ENCODE data around the gene SLIT2.

SLIT2 gene

DNA sequence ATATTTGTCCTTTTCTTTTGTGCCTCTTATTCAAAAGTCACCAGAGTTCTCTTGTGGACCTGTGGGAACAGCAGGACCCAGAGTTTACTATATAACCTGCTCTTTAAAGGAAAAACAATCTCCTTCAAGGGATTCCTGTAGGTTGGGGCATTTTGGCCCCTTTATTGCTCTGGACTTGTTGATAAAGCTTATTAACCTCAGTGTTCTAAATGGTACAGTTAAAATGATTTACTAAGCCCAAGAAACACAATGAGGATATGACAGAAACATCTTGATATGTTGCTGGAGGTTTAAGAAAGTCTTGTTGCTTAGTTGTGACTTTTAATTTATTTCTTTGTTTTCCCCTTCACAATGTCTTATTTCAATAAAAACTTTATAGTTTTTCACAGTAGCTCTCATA lies 46.8 kb downstream of the SLIT2 start:
- no peak overlapping the region for H3K4me3 ChIP-seq (ENCODE audit: low read depth, low read length)

GRCh38 chr4:20298986-20299385 lies 47.3 kb downstream of the SLIT2 start:
- H3K4me3 ChIP-seq (ENCODE audit: low read depth, low read length): no peak overlapping the region

- no peak overlapping the region for H3K4me3 ChIP-seq (ENCODE audit: low read depth, low read length)
Measured at GRCh38 chr4:20299515-20299914, 47.8 kb downstream of the SLIT2 start.

DNA sequence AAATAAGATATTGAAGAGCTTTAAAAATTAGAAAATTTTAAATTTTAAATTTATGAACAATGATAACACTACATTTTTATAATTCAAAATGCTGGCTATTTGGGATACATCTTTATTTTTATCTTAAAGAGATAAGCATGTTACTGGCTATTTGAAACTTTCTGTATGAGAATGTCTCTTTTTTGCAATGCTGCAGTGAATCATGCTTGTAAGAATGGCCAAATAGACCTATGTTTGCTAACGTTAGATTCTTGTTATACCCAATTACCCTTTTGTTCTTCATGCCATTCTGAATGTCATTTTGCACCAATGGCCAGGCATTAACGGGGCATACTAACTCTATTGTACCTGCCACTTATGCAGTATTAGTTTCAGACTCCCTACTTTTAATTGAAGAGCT lies 49.5 kb downstream of the SLIT2 start:
- H3K4me3 ChIP-seq (ENCODE audit: low read depth, low read length): no peak overlapping the region
